Pericardium fibroblast (primary cell): Measurements from ENCODE around the gene KLHL15. TPM values are rescaled to one million over a fixed set of nuclear protein-coding genes. Genes with fewer than 3 reads are reported as not detected.

Experiments used
- total RNA-seq: library from RNA; depleted of rRNA; stranded (reverse); fragments of >200 nt; gene quantifications from 2 replicates; pipeline ENCODE4 v1.2.3, GENCODE V29; 2015

The KLHL15 gene, protein sequence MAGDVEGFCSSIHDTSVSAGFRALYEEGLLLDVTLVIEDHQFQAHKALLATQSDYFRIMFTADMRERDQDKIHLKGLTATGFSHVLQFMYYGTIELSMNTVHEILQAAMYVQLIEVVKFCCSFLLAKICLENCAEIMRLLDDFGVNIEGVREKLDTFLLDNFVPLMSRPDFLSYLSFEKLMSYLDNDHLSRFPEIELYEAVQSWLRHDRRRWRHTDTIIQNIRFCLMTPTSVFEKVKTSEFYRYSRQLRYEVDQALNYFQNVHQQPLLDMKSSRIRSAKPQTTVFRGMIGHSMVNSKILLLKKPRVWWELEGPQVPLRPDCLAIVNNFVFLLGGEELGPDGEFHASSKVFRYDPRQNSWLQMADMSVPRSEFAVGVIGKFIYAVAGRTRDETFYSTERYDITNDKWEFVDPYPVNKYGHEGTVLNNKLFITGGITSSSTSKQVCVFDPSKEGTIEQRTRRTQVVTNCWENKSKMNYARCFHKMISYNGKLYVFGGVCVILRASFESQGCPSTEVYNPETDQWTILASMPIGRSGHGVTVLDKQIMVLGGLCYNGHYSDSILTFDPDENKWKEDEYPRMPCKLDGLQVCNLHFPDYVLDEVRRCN
- 5.4 and 7.4 TPM in 2 replicates for total RNA-seq

DNA sequence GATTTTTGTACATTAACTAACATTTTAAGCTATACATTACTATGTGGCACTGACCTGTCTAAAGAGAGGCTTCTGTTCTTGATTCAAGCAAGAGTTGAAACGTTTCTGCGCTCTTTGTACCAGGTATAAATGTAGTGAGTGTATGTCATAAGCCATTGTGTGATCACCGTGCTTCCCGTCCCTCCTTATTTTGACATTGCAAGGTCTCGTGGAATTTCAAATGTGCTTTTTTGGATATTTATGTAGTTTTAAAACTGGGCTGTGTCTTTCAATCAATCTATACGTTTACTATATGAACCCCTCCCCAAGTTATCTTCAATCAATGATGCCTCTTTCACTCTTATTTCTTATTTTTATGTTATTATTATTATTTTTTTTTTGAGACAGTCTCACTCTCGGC lies at the start of gene KLHL15:
KLHL15 (minus strand) TSS at position 101 of the 400 bp plus-strand sequence. CDS start 20,493 bp downstream, outside the sequence.

DNA sequence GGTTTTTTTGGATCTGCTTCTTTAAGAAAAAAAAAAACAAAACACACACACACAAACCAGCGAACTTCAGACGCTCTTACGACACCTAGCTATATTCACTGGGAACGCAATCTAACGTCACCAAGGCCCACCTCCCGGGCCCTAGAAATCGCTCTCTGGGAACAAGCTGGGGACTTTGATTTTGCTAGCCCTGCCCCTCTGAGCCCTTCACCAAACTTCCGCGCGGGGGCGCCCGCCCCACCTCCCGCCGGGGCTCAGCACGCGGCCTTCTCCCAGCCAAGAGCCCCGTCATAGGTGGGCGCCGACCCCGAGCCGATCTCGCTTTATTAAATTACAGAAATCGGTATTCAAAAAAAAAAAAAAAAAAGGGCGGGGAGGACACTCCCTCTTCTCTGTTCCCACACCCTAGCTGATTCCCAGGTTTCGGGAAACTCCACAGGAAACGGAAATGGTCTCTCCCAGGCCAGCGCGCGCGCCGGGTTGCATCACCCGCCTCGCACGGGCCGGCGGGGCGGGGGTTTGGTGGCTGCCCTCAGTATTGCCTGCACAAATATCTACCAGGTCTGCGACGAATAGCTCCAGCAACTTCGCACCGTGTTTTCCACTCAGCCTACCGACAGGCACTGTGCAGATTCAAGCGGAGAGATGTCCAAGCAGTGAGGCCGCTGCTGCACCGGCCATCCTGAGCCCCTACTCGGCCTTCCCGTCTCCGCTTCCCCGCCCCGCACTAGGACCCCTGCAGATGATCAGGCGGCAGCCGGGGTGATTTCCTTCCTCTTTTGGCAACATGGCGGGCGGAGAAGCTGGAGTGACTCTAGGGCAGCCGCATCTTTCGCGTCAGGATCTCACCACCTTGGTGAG lies 27.4 kb upstream of the KLHL15 start, which contains the start of gene EIF2S3:
EIF2S3 (plus strand) TSS at position 775 of the 861 bp plus-strand sequence; CDS start at position 788, 13 bp downstream.

Other genes starting within 250 kb of the KLHL15 start
- 136 and 192 TPM in 2 replicates for gene SAT1, start 244.0 kb downstream of the KLHL15 start, total RNA-seq
- gene APOO, start 119.2 kb downstream of the KLHL15 start, total RNA-seq = 5.6 and 11.5 TPM in 2 replicates
- gene CXorf58, start 119.2 kb downstream of the KLHL15 start, total RNA-seq = not detected in 2 replicates
- 127 and 220 TPM in 2 replicates for gene EIF2S3, start 27.8 kb upstream of the KLHL15 start, total RNA-seq
- 16.7 and 21.9 TPM in 2 replicates for gene ZFX, start 122.5 kb upstream of the KLHL15 start, total RNA-seq